DOHH2 (cell line): ENCODE measurements around the gene KCNMA1.

Experiments
- CTCF ChIP-seq: fragments of 200-600 bp; sonication (generic); IDR thresholded peaks from one replicate; pipeline ENCODE4 v1.5.1; 2014; ENCODE audit warnings: antibody characterized with exemption, mild to moderate bottlenecking, low read depth, low read length; ENCODE audit not compliant: poor library complexity, severe bottlenecking
- EZH2phosphoT487 ChIP-seq: fragments of 200-600 bp; sonication (generic); IDR thresholded peaks from 2 replicates; pipeline ENCODE4 v1.6.1; 2017; ENCODE audit warnings: borderline replicate concordance, mild to moderate bottlenecking, antibody characterized with exemption, low read length, moderate library complexity, mixed read lengths

GRCh38 chr10:77032188-77032570 is 605.4 kb downstream of the KCNMA1 start:
- TF ChIP-seq CTCF (no peak), EZH2phosphoT487 (no peak)
